Thyroid gland (tissue), 4 donors: Measurements from ENCODE around the gene SNAPC4. TPM values are rescaled to one million over a fixed set of nuclear protein-coding genes. Genes with fewer than 3 reads are reported as not detected.

Source experiments
- DNase-seq, 2 donors: peaks; one replicate each; pipeline ENCODE4 v3.0.0-alpha.2; 2019
- H3K27ac ChIP-seq, 3 donors: fragments of 200-600 bp; sonication (generic); 1 replicate in 2 of 3; 2 replicates in 1 of 3; pipeline ENCODE4 v1.5.1; 2016 to 2019; ENCODE audit warnings: mild to moderate bottlenecking in 1 of 3, moderate library complexity in 1 of 3
- H3K27me3 ChIP-seq: fragments of 200-600 bp; sonication (generic); one replicate; pipeline ENCODE4 v1.5.1; 2019
- H3K36me3 ChIP-seq, 2 donors: fragments of 200-600 bp; sonication (generic); one replicate each; pipeline ENCODE4 v1.5.1; 2016 to 2019
- H3K4me1 ChIP-seq, 2 donors: fragments of 200-600 bp; sonication (generic); one replicate each; pipeline ENCODE4 v1.5.1; 2017 to 2019
- H3K4me3 ChIP-seq, 3 donors: fragments of 200-600 bp; sonication (generic); replicated peaks in 1 of 3; 1 replicate in 2 of 3; 2 replicates in 1 of 3; pipeline ENCODE4 v1.5.1; 2016; ENCODE audit warnings: mild to moderate bottlenecking in 1 of 3
- H3K9me3 ChIP-seq: fragments of 200-600 bp; sonication (generic); one replicate; pipeline ENCODE4 v1.5.1; 2017
- CTCF ChIP-seq, 6 experiments: fragments of 200-600 bp in 3 of 6; fragments of 450-650 bp in 3 of 6; sonication (generic) in 3 of 6; IDR thresholded peaks; one replicate each; pipeline ENCODE4 v1.5.1; 2016 to 2019; ENCODE audit warnings: antibody characterized with exemption in 6 of 6, mild to moderate bottlenecking in 2 of 6, inconsistent platforms in 1 of 6, moderate library complexity in 1 of 6
- POLR2A ChIP-seq, 2 donors: fragments of 450-650 bp; IDR thresholded peaks; one replicate each; pipeline ENCODE4 v1.6.1; 2017; ENCODE audit warnings: antibody characterized with exemption in 2 of 2, mild to moderate bottlenecking in 2 of 2, moderate library complexity in 1 of 2
- WGBS, 2 donors: methylation state at CpG; one replicate each; pipeline ENCODE4 v1.1.5; 2017; 5-methylcytosine and 5-hydroxymethylcytosine counted together
- intact Hi-C: fragments of 100-400 bp; cut with DNase I; formaldehyde crosslinking; loops from one replicate; pipeline ENCODE4 v1.15.1; 2023
- total RNA-seq, 4 donors: library from RNA; depleted of rRNA; stranded (reverse); fragments of >200 nt; gene quantifications; one replicate each; pipeline ENCODE4 v1.2.3, GENCODE V29; 2016

The SNAPC4 gene
- total RNA-seq, 4 donors from 2014 or later = 7.0 to 8.0 (median 7.5) TPM

DNA sequence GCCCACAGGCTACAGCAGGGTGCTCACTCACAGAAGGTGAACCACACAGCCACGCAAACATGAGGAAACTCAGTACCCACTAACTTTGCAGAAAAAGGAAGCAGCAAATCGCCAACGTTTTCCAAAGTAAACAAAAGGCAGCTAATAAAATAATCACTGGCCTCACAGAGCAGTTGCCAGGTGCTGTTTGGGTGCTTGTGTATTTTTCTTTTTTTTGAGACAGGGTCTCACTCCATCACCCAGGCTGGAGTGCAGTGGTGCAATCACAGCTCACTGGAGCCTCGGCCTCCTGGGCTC is 3.8 kb downstream of the SNAPC4 start:
- 87 to 89% methylated on average over 4 of the region's 4 CpGs for WGBS, 2 donors
- Histone ChIP-seq H3K27me3 (no peaks in the 10 kb centered on the region), H3K36me3 (peaks cover 16 to 50% of the 10 kb centered on the region in 2 donors), H3K4me3 (no peak overlapping the region), H3K4me1 (peaks cover 16 to 17% of the 10 kb centered on the region in 2 donors), H3K27ac (no peak overlapping the region), H3K9me3 (no peaks in the 10 kb centered on the region)
- TF ChIP-seq POLR2A (IDR thresholded peaks at IDR 0.05) = no peak
- TF ChIP-seq CTCF (IDR thresholded peaks at IDR 0.05) = no peak
- intact Hi-C loops = no loop called here
- DNase-seq = no peak

GRCh38 chr9:136395345-136396218 is 4.4 kb downstream of the SNAPC4 start:
- Histone ChIP-seq H3K4me3 (no peak overlapping the region), H3K9me3 (no peaks in the 10 kb centered on the region), H3K4me1 (peaks cover 14 to 15% of the 10 kb centered on the region in 2 donors), H3K27me3 (no peaks in the 10 kb centered on the region), H3K36me3 (peaks cover 16 to 50% of the 10 kb centered on the region in 2 donors), H3K27ac (no peak overlapping the region)
- TF ChIP-seq POLR2A (IDR thresholded peaks at IDR 0.05) (no peak), CTCF (IDR thresholded peaks at IDR 0.05) (no peak)
- no peak for DNase-seq
- 92 to 96% methylated on average over 16 to 26 of the region's 26 CpGs for WGBS, 2 donors
- intact Hi-C loops = no loop called here

DNA sequence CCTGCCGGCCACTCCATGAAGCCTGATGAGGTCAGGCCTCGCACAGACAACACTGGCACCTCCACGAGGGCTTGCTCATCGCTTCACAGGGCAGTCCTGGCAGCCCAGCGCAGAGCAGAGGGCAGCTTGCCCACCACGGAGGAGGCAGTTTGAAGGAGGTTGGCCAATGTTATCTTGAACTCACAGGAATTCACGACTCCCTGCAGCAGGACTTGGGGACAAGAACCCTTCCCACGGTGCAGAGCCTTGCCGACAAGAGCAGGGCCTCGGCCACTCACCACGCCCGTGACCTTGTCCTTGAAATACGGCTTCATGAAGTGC is 5.0 kb downstream of the SNAPC4 start:
- intact Hi-C loops = no loop called here
- H3K27ac ChIP-seq = no peak overlapping the region
- peaks cover 10 to 12% of the 10 kb centered on the region in 2 donors for H3K4me1 ChIP-seq
- no peaks in the 10 kb centered on the region for H3K9me3 ChIP-seq
- no peak overlapping the region for H3K4me3 ChIP-seq
- 93 to 94% methylated on average over 12 of the region's 13 CpGs for WGBS, 2 donors
- no peaks in the 10 kb centered on the region for H3K27me3 ChIP-seq
- DNase-seq = no peak
- peaks cover 16 to 50% of the 10 kb centered on the region in 2 donors for H3K36me3 ChIP-seq
- TF ChIP-seq CTCF (IDR thresholded peaks at IDR 0.05) (no peak), POLR2A (IDR thresholded peaks at IDR 0.05) (no peak)

DNA sequence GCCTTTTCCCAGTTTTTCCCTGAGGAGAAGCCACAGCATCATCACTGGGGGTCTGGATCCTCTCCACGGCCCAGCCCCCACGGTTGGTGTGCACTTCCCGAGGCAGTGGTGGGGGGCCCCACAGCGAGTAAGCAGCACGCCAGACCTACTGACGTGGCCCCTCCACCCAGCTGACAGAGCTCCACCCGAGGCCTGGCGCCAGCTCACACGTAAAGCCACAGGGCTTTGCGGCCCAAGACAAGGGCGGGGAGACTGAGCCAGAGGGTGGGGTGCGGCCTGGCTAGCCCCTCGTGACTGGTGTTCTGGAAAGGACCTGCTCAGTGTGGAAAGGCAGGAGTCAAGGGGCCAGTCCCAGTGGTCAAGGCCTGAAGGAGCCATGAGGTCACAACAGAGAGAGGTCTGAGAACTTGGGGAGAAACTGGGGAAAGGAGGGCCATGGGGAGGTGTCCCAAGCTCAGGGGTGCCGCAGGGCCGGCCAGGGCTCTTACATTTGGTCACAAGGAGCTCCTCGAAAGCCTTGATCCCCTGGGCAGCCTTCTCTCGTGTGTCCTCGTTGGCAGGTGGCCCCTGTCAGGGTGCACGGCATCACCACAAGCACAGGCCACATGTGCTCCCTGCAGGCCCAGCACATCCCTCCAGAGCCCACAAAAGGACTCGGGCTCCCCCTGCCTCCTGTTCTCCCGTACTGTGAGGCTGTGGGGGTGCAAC is 5.5 kb downstream of the SNAPC4 start:
- Histone ChIP-seq H3K4me1 (peaks cover 10 to 11% of the 10 kb centered on the region in 2 donors), H3K27me3 (no peaks in the 10 kb centered on the region), H3K9me3 (no peaks in the 10 kb centered on the region), H3K4me3 (no peak overlapping the region), H3K36me3 (peaks cover 16 to 52% of the 10 kb centered on the region in 2 donors), H3K27ac (no peak overlapping the region)
- no peak for DNase-seq
- no peak for TF ChIP-seq POLR2A (IDR thresholded peaks at IDR 0.05)
- TF ChIP-seq CTCF (IDR thresholded peaks at IDR 0.05) = no peak
- WGBS, 2 donors = 88 to 99% methylated on average over 10 to 20 of the region's 21 CpGs
- intact Hi-C loops = no loop called here

DNA sequence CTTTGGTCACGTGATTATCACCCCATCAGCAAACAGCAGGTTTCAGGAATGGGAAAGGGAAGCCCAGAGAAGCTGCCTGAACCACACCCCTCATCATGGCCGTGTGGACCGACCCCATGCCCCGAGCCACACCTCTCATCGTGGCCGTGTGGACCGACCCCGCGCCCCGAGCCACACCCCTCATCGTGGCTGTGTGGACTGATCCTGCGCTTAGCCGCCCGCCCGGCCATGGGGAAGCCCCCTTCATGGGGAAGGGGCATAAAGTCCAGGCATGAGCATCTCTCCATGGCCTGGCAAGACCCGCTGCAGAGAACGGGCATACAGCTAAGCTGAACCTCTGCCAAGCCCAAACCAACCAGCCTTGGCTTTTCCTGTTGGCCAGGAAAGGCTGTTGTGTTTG is 6.4 kb downstream of the SNAPC4 start:
- intact Hi-C loops = no loop called here
- H3K4me3 ChIP-seq = no peak overlapping the region
- WGBS, 2 donors = 89 to 91% methylated on average over 16 to 17 of the region's 17 CpGs
- H3K4me1 ChIP-seq = peaks cover under 1 to 2% of the 10 kb centered on the region in 2 donors
- no peak overlapping the region for H3K27ac ChIP-seq
- peaks cover 18 to 62% of the 10 kb centered on the region in 2 donors for H3K36me3 ChIP-seq
- DNase-seq = no peak
- TF ChIP-seq CTCF (IDR thresholded peaks at IDR 0.05) = no peak
- TF ChIP-seq POLR2A (IDR thresholded peaks at IDR 0.05) = no peak
- no peaks in the 10 kb centered on the region for H3K9me3 ChIP-seq
- H3K27me3 ChIP-seq = no peaks in the 10 kb centered on the region
